CD4-positive, alpha-beta T cell treated with Interferon alpha-2 for 1 hour (primary cell): ENCODE data around the gene CNIH1.
"Not testable (repeated sequence)": the region's sequence is repeated elsewhere in the genome, so short reads cannot be mapped to it uniquely, and the experiment has no call there.

ENCODE experiments used
- DNase-seq, 2 donors: peaks; one replicate each; pipeline ENCODE4 v3.0.0-alpha.2; 2020 to 2022

Gene CNIH1

DNA sequence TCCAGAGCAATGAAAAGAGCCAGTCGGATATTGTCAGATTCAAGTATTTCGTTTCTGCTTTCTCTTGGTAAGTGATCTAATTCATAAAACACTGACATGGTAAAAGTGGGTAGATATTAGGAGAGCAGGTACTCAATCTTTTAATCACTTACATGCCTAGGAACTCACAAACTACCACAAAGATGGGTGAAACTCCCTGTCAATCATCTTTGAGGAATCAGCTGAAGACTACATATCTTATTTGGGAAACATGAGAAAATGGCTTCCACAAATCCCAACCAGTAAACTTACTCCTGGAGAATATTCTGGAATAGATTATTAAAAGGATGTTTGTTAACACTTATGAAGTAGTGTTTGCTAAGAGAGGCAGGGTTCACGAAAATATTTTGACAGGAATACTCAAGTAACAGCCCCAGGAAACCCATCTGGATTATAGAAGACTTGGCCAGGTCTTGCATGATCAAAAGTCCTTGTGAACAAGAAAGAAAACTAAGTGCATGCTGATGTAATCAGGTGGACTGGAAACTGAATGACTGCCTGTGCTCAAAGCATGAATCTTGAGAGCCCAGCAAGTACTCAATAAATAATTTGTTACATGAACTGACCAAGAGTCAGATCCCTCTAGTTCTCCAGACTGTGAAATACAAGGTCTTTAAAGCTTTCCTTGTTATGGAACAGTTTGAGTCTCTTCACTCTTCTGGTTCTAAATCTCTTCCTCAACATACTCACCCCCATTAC, 15.5 kb downstream of the CNIH1 start:
- no peak for DNase-seq

DNA sequence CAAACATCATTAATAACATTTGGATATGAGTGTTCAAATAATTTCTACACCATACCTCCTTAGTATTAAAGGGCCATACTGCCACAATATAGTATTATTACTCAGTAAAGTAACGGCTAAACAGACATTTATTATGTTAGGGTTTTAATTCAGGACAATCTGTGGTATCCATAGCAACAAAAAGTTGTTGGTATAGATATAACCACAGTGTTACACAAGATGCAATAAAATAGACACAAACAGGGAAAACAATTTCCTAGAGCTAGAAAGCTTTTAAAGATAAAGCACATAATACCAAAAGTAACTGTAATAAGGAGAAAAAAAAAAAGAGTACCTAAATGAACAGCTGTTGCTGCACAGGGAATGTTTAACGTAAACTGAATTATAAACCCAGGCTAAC, 16.1 kb downstream of the CNIH1 start:
- DNase-seq, result no peak

DNA sequence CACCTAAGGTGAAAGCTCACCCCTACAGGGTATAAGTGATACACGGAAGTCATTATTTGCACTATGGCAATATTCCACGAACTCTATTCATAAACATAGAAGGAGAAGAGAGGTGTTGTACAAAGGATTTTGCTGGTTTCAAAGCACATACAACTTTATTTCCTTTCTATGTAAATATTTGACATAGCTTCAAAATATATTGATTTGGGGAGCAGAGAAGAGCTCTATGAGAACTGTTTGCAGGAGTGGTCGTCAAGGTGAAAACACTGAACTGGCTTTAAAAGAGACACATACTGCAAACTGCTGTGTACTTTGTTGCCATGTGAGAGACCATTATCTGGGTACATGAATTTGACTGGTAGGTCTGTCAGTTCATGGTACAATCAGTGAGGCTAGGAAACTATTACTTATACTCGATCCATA, 16.7 kb downstream of the CNIH1 start:
- DNase-seq, result no peak

DNA sequence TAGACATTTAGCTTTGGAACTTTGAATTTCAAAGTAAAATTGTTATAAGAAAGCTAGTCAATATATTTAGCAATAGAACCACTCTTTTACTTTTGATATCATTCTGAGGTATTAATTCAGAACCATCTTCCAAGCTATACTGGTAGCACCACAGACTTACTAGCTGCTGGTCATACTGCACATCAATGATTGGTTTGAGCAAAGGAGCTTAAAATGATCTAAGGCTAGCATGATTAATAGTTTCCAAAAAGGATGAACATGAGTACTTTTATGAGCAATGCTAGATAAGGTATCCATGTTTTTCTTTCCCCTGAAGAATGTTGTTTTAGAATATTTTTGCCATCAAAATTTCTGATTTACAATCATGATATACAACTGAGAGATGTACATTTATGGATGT, 17.2 kb downstream of the CNIH1 start:
- DNase-seq, result no peak

DNA sequence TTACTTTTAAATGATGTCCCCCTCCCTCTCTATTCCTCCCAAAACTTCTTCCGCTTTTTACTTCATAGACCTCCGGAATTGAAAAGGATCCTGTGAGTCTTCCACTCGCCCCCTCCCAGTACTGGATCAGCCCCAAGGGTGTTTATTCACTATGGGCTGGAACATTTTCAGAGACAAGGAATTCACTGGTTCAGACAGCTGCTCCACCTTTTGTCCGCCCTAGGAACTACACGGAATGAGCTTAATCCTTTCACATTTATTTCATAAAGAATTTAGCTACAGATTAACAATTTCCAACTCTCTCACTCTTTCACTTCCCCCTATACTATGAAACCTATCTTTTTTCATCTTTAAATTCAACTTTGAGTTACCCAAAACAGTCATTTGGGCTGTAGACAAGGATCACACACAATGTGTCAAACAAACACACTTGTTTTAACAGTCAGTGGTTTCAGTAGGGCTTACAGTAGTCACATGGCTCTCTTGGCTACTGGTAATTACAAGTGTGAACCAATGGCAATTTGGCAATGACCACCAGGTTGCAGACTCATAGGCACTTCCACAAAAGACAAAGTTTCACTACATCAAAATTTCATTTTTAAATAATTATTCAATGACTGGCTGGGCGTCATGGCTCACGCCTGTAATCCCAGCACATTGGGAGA, 20.6 kb downstream of the CNIH1 start:
- peak in 1 of 2 donors; percentile 23 for DNase-seq

DNA sequence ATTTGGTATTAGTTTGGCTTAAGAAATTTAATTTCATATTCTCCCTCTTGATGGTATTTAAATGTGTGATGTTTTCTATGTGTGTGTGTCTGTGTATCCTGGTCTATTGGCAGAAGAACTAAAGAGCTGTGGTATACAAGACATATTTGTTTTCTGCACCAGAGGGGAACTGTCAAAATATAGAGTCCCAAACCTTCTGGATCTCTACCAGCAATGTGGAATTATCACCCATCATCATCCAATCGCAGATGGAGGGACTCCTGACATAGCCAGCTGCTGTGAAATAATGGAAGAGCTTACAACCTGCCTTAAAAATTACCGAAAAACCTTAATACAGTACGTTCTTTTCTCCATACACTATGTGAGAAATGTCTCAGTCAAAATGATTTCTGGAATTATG, 29.8 kb downstream of the CNIH1 start:
- DNase-seq, result no peak

DNA sequence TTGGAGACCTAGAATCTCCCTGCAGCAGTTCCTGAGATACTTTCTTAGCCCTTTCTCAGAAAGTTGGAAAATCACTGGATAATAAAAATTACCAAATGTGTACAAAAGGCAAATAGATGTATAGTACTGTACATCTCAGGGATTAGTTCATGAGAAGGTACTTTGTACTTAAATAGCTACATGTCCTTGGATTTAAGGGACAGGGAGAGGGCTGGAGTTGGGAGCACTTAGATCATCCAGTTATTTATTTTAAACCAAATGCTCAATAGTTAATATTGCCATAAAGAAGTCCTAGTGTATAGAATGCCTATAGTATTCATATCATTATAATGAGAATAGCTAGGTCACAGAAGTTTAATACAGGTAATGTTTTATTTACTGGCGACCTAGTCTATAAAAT, 31.0 kb downstream of the CNIH1 start:
- DNase-seq, result no peak

DNA sequence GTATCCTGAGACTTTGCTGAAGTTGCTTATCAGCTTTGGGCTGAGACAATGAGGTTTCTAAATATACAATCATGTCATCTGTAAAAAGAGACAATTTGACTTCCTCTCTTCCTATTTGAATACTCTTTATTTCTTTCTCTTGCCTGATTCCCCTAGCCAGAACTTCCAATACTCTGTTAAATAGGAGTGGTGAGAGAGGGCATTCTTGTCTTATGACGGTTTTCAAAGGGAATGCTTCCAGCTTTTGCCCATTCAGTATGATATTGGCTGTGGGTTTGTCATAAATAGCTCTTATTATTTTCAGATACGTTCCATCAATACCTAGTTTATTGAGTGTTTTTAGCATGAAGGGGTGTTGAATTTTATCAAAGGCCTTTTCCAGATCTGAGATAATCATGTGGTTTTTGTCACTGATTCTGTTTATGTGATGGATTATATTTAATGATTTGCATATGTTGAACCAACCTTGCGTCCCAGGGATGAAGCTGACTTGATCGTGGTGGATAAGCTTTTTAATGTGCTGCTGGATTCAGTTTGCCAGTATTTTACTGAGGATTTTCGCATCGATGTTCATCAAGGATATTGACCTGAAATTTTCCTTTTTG, 37.7 kb downstream of the CNIH1 start:
- not testable (repeated sequence) for DNase-seq

DNA sequence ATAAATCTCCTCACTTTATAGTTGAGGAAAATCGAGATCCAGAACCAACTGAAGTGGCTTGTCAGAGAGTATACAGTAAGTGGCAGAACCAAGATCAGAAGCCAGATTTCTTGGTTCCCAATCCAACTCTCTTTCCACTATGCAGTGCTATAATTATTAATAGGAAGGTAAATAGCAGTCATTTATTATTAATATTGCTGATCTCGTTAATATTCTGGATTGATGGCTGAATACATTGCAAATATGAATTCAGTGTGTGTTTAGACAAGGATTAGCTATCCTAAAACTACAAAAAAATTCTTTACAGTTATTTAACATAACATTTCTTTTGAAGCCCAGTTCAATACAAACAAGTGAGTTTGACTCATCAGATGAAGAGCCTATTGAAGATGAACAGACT, 41.6 kb downstream of the CNIH1 start:
- DNase-seq, result no peak

DNA sequence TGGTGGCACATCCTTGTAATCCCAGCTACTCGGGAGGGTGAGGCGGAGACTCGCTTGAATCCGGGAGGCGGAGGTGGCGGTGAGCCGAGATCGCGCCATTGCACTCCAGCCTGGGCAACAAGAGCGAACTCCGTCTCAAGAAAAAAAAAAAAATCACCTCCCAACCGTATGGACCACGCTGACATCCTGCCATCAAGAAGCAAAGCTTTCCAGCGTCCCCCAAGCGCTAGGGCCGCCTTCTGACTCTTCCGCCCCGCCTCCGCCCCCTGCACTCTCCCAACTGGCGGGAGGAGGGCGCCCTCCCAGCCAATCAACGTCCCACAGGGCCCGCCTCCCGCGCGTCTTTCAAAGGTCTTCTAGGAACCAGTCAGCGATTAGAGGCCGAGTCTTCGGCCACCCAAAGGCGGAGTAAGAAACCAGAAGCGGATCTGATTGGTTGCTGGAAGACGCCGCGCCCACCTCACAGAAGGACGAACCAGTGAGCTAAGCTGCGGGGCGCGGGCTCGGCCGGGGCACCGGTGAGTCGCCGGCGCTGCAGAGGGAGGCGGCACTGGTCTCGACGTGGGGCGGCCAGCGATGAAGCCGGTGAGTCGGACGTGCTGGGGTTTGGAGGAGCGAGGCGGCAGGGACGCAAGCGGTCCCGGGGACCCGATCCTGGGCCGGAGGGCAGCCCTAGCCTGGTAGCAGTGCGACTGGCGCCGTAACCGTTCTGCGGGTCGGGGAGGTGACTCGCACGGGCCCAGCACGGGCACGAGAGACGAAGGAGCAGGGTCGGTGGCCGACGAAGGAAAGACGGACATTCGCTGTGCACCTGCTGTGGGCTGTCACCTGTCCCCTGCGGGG, 44.5 kb downstream of the CNIH1 start, which contains the start of gene CDKN3:
Gene CDKN3, plus strand, starts transcription at position 515 of the 843 bp plus-strand sequence. Its CDS starts 62 bp downstream, at position 577.
- DNase-seq, result peak; percentile 97 to 98

DNA sequence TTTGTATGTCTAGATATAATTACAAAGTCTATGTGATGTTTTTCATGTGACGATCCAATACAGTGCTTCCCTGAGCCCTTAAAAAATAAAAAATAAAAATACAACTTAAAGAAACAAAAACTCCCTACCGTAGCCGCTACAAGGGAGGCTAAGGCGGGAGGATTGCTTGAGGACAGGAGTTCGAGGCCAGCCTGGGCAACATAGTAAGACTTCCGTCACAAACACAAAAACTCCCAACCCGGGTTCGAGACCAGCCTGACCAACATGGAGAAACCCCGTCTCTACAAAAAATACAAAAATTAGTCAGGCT, 45.0 kb downstream of the CNIH1 start:
- no peak for DNase-seq

DNA sequence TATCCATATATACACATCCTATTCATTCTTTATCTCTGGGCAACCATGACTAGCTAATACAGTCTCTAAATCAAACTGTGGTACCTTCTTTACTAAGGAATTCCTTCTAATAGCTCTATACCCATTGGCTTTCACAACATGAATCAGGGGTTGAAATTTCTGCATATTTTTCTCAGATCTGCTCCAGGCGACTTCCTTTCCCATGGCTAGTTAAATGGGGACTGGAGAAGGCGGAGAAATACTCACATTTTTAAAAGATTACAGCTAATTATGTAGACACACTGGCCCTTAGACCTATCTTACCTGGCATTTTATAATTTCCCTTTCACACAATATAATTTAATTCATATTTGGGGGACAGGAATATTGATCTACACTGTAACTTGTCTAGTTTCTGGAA, 45.5 kb downstream of the CNIH1 start:
- no peak for DNase-seq

DNA sequence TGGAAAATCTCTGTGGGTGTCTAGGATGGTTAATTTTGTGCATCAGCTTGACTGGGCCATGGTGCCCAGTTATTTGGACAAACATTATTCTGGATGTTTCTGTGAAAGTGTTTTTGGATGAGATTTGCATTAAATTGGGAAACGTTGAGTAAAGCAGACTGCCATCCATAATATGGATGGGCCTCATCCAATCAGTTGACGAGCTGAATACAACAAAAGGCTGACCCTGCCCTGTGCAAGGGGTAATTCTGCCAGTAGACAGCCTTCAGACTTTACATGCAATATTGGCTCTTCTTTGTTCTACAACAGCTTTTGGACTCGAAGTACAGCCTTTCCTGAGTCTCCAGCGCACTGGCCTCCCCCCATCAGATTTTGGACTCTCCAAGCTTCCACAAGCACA, 45.9 kb downstream of the CNIH1 start:
- no peak for DNase-seq

DNA sequence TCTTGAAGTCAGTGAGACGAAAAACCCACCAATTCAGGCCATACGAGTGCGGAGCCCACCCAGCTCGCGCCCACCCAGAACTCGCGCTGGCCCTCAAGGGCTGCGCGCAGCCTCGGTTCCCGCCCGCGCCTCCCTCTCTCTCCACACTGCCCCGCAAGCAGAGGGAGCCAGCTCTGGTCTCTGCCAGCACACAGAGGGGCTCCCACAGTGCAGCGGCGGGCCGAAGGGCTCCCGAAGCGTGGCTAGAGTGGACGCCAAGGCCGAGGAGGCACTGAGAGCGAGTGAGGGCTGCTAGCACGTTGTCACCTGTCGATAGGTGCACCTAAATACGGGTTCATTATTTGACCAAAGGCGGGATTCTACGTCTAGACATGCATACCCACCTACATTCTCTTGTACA, 46.6 kb downstream of the CNIH1 start:
- DNase-seq, result no peak

DNA sequence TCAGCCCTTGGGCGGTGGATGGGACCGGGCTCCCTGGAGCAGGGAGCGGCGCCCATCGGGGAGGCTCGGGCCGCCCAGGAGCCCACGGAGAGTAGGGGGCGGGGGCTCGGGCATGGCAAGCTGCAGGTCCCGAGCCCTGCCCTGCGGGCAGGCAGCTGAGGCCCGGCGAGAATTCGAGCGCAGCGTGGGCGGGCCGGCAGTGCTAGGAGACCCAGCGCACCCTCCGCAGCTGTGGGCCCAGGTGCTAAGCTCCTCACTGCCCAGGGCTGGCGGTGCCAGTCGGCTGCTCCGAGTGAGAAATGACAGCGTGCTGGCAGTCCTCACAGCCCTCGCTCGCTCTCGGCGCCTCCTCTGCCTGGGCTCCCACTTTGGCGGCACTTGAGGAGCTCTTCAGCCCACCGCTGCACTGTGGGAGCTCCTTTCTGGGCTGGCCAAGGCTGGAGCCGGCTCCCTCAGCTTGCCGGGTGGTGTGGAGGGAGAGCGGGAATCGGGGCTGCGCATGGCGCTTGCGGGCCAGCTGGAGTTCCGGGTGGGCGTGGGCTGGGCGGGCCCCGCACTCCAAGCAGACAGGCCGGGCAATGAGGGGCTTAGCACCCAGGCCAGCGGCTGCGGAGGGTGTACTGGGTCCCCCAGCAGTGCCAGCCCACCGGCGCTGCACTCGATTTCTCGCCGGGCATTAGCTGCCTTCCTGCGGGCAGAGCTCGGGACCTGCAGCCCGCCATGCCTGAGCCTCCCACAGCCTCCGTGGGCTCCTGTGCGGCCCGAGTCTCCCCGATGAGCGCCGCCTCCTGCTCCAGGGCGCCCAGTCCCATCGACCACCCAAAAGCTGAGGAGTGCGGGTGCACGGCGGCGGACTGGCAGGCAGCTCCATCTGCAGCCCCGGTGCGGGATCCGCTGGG, 47.9 kb downstream of the CNIH1 start:
- DNase-seq, result not testable (repeated sequence)

DNA sequence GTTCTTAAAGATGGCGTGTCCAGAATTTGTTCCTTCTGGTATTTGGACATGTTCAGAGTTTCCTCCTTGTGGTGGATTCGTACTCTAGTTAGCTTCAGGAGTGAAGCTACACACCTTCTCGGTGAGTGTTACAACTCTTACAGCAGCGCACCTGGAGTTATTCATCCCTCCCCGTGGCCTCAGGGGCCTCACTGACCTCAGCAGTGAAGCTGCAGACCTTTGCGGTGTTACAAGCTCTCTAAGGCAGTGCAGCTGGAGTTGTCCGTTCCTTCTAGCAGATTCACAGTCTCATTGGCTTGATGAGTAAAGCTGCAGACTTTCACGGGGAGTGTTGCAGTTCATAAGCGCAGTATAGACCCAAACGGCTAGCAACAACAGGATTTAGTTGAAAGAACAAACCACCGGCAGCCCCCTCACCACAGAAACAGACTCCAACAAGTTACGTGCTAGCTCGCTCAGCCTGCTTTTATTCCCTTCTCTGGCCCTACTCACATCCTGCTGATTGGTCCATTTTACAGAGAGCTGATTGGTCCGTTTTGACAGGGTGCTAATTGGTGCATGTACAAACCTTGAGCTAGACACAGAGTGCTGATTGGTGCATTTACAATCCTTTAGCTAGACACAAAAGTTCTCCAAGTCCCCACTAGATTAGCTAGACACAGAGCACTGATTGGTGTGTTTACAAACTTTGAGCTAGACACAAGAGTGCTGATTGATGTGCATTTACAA, 48.9 kb downstream of the CNIH1 start:
- no peak for DNase-seq

DNA sequence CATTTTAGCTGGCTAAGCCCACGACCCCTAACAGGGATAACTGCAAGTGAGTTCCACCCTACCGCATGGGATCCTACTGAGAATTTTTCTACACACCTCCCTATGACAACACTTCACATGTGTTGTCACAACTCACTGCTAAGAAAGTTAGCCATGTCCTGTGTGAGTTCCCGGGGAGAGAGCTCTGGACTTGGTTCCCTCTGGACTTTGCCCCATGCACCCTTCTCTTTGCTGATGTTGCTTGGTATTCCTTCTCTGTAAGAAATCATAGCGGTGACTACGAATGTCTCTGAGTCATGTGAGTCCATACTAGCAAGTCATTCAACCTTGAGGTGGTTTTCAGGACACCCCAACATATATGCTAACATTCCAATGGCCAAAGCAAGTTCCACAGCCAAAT, 53.8 kb downstream of the CNIH1 start:
- no peak for DNase-seq

DNA sequence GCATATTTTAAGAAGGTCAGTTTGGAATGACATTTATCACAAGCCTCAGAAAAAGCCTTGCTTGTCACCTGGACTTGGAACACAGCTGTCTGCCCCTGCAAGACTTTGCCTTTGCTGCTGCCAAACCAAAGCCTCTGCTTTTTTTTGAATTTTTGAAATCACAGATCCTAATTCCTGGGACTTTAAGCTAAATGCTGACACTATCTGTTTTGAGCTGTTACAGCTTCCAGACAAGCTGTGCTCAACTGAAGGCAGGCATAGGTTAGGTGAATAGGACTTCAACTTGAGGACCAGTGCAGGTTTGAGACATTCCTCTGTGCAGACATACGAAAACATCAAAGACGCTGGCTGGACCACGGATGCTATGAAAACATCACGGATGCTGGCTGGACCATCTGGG, 55.6 kb downstream of the CNIH1 start:
- no peak for DNase-seq

DNA sequence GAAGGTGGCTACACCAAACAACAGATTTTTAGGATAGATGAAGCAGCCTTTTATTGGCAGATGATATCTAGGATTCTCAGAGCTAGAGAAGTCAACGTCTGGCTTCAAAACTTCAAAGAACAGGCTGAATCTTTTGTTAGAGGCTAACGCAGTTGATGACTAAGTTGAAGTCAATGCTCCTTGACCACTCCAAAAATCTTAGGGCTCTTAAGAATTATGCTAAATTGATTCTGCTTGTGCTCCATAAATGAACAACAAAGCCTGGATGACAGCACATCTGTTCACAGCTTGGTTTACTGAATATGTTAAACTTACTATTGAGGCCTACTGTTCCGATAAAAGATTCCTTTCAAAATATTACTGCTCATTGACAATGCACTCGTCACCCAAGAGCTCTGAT, 57.3 kb downstream of the CNIH1 start:
- no peak for DNase-seq

DNA sequence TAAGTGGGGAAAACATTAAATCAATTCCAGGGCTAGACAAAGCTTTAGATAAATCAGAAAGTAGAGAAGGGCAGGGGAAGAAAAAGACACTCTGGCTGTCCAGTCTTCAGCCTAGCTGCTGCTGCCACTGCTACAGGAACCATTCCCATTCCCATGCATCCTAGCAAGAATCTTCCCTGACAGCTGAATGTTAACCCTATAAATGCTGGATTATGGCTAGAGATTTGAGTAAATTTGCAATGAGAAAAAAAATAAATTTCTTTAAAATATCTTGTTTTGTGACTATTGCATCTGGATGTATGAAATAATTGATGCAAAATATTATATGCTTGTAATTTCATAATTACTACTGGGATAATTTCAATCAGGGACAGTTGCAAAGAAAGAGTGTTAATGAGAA, 59.4 kb downstream of the CNIH1 start:
- DNase-seq, result no peak

DNA sequence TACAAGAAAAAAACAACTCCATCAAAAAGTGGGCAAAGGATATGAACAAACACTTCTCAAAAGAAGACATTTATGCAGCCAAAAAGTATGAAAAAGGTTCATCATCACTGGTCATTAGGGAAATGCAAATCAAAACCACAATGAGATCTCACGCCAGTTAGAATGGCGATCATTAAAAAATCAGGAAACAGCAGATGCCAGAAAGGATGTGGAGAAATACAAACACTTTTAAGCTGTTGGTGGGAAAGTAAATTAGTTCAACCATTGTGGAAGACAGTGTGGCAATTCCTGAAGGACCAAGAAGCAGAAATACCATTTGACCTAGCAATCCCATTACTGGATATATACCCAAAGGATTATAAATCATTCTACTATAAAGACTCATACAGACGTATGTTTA, 60.6 kb downstream of the CNIH1 start:
- not testable (repeated sequence) for DNase-seq

DNA sequence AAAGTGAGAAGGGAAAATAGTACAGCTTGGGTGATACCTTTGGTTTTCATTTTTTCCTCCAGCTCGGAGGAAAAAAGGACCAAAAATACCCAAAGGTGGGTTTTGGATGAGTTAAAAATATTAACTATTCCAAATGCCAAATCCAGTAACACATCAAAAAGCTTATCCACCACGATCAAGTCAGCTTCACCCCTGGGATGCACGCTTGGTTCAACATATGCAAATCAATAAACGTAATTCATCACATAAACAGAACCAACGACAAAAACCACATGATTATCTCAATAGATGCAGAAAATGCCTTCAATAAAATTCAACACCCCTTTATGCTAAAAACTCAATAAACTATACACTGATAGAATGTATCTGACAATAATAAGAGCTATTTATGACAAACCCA, 62.3 kb downstream of the CNIH1 start:
- not testable (repeated sequence) for DNase-seq
